Peyer's patch (tissue), 4 donors: ENCODE measurements around the gene RCVRN.

Experiments
- CTCF ChIP-seq, 6 experiments: fragments of 450-650 bp in 4 of 6; fragments of 200-600 bp in 2 of 6; sonication (generic) in 1 of 6; IDR thresholded peaks; one replicate each; pipeline ENCODE4 v1.5.1; 2017 to 2019; ENCODE audit warnings: antibody characterized with exemption in 6 of 6, mild to moderate bottlenecking in 3 of 6, moderate library complexity in 1 of 6
- POLR2A ChIP-seq, 2 donors: fragments of 450-650 bp; IDR thresholded peaks; one replicate each; pipeline ENCODE4 v1.5.1; 2017; ENCODE audit warnings: antibody characterized with exemption in 2 of 2, mild to moderate bottlenecking in 2 of 2, moderate library complexity in 2 of 2

DNA sequence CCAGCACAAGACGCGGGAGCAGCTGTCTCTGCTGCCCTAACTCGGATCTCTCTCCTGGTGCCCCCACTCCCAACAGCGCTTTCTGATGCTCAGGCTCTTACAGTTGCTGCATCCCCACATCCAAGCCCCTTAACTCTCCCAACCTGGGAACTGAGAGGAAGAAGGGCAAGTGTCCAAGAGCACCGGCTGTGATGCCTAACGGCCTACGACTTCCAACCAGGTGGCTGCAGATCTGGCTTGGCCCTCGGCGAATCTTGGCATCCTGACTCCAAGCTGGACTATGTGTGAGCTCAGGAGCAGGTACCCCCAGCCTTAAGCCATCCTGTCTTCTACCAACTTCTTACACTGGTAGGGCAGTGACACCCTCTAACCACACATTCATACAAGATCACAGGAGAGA, 38.3 kb upstream of the RCVRN start:
- TF ChIP-seq CTCF (IDR thresholded peaks at IDR 0.05) (no peak), POLR2A (IDR thresholded peaks at IDR 0.05) (no peak)
